ENCODE results near the gene ZNF365.

- no peak for TF ChIP-seq CTCF (IDR thresholded peaks at IDR 0.05)
- no peak for TF ChIP-seq TEAD4 (CRISPR knock-in tag; IDR thresholded peaks at IDR 0.05)
- TF ChIP-seq KAT7 (CRISPR knock-in tag; IDR thresholded peaks at IDR 0.05; ENCODE audit: borderline replicate concordance): no peak
- no peak for TF ChIP-seq SP1 (CRISPR knock-in tag; conservative IDR thresholded peaks at IDR 0.05)
- TF ChIP-seq E2F1 (CRISPR knock-in tag; IDR thresholded peaks at IDR 0.05): no peak
These were observed 917 bp downstream of the ZNF365 start for GRCh38 chr10:62374862-62375710.

Data from WTC11 (cell line).